Caco-2 (cell line): ENCODE results near the gene ARHGEF38. TPM values are rescaled to one million over a fixed set of nuclear protein-coding genes. Genes with fewer than 3 reads are reported as not detected.
"Not testable (repeated sequence)": the region's sequence is repeated elsewhere in the genome, so short reads cannot be mapped to it uniquely, and the experiment has no call there.

Experiments
- BruUV-seq: library from RNA; stranded (reverse); fragments of 400-500 nt; replicated peaks from 2 replicates; lab custom pipeline; 2021; lab: Mats Ljungman, UMichigan
- CTCF ChIA-PET: fragments of 300-600 bp; sonication (Branson Sonifier 250); formaldehyde crosslinking; loops from one replicate; lab custom pipeline; 2022; ENCODE audit warnings: antibody characterized with exemption; lab: Charles Lee
- POLR2A ChIA-PET: fragments of 300-600 bp; sonication (Branson Sonifier 250); formaldehyde crosslinking; loops from one replicate; lab custom pipeline; 2022; ENCODE audit warnings: antibody characterized with exemption; lab: Charles Lee
- DNase-seq, 2 experiments: peaks; one replicate each; pipeline versions ENCODE4 v3.0.0 to v3.0.0-alpha.2; 2020 to 2022
- H3K27me3 ChIP-seq: replicated peaks from 2 replicates; pipeline ENCODE4 v1.6.0; 2011; ENCODE audit warnings: low read length; ENCODE audit not compliant: control insufficient read depth, insufficient read depth
- H3K36me3 ChIP-seq: 2 replicates; pipeline ENCODE4 v1.5.1; 2011; ENCODE audit warnings: low read length; ENCODE audit not compliant: control insufficient read depth, insufficient read depth
- H3K4me1 ChIP-seq: fragments of 250-450 bp; sonication (Bioruptor Pico); 2 replicates; pipeline ENCODE4 v1.5.1; 2020; ENCODE audit warnings: mild to moderate bottlenecking
- H3K4me3 ChIP-seq: 2 replicates; pipeline ENCODE4 v1.5.1; 2011; ENCODE audit warnings: low read depth, mild to moderate bottlenecking, control low read depth, low read length
- H3K9me3 ChIP-seq: fragments of 250-450 bp; sonication (Bioruptor Pico); 2 replicates; pipeline ENCODE4 v1.5.1; 2020; ENCODE audit warnings: mild to moderate bottlenecking, moderate library complexity
- H3K27ac Mint-ChIP-seq: one replicate; pipeline ENCODE4 v1.8.0; 2022; ENCODE audit warnings: mixed read lengths; ENCODE audit not compliant: unreplicated experiment
- H3K27me3 Mint-ChIP-seq: one replicate; pipeline ENCODE4 v1.8.0; 2022; ENCODE audit warnings: mixed read lengths; ENCODE audit not compliant: insufficient read depth, unreplicated experiment
- H3K36me3 Mint-ChIP-seq: one replicate; pipeline ENCODE4 v1.8.0; 2022; ENCODE audit warnings: mild to moderate bottlenecking, mixed read lengths; ENCODE audit not compliant: insufficient read depth, unreplicated experiment
- H3K4me1 Mint-ChIP-seq: one replicate; pipeline ENCODE4 v1.8.0; 2022; ENCODE audit warnings: low read depth, mixed read lengths; ENCODE audit not compliant: unreplicated experiment
- H3K4me3 Mint-ChIP-seq: one replicate; pipeline ENCODE4 v1.8.0; 2022; ENCODE audit warnings: mild to moderate bottlenecking, moderate library complexity, mixed read lengths; ENCODE audit not compliant: unreplicated experiment
- H3K9me3 Mint-ChIP-seq: one replicate; pipeline ENCODE4 v1.8.0; 2022; ENCODE audit warnings: mixed read lengths; ENCODE audit not compliant: unreplicated experiment
- intact Hi-C: fragments of 100-400 bp; cut with micrococcal nuclease; formaldehyde crosslinking; loops from one replicate; pipeline ENCODE4 v1.10.0; 2022; ENCODE audit not compliant: unreplicated experiment
- total RNA-seq: library from RNA; stranded (reverse); gene quantifications from 2 replicates; pipeline ENCODE4 v1.2.3, GENCODE V29; 2022
- TF ChIP-seq, protein P1 (sequence below), 2 experiments: fragments of 200-600 bp in 1 of 2; IDR thresholded peaks; 1 replicate in 1 of 2; 2 replicates in 1 of 2; pipeline versions ENCODE4 v1.5.1 to v1.8.0; 2011 to 2022; ENCODE audit warnings: antibody characterized with exemption in 1 of 2, control low read depth in 1 of 2, inconsistent platforms in 1 of 2, low read depth in 1 of 2, low read length in 1 of 2, mild to moderate bottlenecking in 1 of 2, moderate library complexity in 1 of 2; ENCODE audit not compliant: insufficient read depth in 1 of 2, severe bottlenecking in 1 of 2, unreplicated experiment in 1 of 2

The ARHGEF38 gene
- total RNA-seq, 1 experiment from 2014 or later = 3.5 TPM

DNA sequence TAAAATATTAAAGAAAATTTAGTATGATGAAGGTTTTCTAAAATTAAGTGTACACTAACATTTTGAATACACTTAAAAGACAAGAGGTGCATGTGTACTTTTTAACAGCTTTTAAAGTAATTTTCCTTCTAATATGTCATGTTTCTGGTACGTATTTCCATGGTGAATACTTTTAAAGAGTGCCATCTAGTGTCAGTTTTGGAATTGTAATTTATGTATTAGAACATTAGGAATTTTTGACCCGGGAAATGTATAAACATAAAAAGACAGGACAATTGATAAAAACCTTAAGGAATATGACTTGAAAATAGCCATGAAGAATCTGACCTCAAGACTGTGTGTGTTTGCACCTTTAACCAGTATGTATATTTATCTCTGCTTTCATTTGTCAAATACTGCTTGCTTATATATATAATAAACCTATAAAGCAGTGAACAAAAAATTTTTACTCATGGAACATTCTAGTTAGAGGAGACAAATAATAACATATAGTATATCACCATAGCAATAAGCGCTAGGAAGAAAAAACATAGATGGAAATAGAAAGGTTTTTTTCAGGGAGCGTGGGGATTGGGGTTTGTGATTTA is 163.4 kb downstream of the ARHGEF38 start:
- intact Hi-C loops = loop anchor here (1.0 to 5.0 kb wide), 3 partner anchors 182 to 218 kb away; partner anchors contain the start of gene NPNT
- H3K27me3 Mint-ChIP-seq = no peaks in the 10 kb centered on the region
- H3K4me3 Mint-ChIP-seq = no peak overlapping the region
- no peaks in the 10 kb centered on the region for H3K9me3 ChIP-seq
- H3K27me3 ChIP-seq = no peaks in the 10 kb centered on the region
- no peaks in the 10 kb centered on the region for H3K36me3 ChIP-seq
- H3K36me3 Mint-ChIP-seq = peaks cover 4% of the 10 kb centered on the region
- H3K9me3 Mint-ChIP-seq = no peaks in the 10 kb centered on the region
- DNase-seq = no peak
- no TSS peak for BruUV-seq
- H3K4me1 ChIP-seq = peaks cover 5% of the 10 kb centered on the region; the same call in 1 of the 2 replicates
- POLR2A ChIA-PET = no interaction called here
- no peak overlapping the region for H3K4me3 ChIP-seq
- CTCF ChIA-PET = interaction anchor here (0.6 to 1.4 kb wide), 2 partner anchors 195 to 702 kb away, joined by 5 to 6 read pairs; no protein-coding TSS in a partner anchor
- TF ChIP-seq, protein P1, sequence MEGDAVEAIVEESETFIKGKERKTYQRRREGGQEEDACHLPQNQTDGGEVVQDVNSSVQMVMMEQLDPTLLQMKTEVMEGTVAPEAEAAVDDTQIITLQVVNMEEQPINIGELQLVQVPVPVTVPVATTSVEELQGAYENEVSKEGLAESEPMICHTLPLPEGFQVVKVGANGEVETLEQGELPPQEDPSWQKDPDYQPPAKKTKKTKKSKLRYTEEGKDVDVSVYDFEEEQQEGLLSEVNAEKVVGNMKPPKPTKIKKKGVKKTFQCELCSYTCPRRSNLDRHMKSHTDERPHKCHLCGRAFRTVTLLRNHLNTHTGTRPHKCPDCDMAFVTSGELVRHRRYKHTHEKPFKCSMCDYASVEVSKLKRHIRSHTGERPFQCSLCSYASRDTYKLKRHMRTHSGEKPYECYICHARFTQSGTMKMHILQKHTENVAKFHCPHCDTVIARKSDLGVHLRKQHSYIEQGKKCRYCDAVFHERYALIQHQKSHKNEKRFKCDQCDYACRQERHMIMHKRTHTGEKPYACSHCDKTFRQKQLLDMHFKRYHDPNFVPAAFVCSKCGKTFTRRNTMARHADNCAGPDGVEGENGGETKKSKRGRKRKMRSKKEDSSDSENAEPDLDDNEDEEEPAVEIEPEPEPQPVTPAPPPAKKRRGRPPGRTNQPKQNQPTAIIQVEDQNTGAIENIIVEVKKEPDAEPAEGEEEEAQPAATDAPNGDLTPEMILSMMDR (IDR thresholded peaks at IDR 0.05; ENCODE audit: insufficient read depth in 1 of 2, low read depth in 1 of 2, low read length in 1 of 2, severe bottlenecking in 1 of 2, unreplicated experiment in 1 of 2) = peak; percentile 24 to 31
- no peaks in the 10 kb centered on the region for H3K4me1 Mint-ChIP-seq
- H3K27ac Mint-ChIP-seq = no peak overlapping the region

DNA sequence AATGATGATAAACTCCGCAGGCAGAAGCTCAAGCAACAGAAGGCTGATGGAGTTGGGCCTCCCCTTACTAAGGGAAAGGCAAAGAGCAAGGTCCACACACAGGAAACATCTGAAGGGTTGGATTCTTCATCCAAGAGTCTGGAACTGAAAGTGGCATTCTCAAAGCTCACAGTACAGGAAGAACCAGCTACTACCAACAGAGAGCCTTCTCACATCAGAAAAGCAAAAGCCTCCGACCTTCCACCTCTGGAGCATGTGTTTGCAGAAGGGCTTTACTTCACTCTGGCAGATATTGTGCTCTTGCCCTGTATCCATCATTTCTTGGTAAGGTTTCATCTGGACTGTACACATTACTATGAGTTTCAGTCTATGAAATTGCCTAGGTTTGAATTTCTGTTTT is 166.8 kb downstream of the ARHGEF38 start:
- TF ChIP-seq, protein P1 (IDR thresholded peaks at IDR 0.05; ENCODE audit: insufficient read depth in 1 of 2, low read depth in 1 of 2, low read length in 1 of 2, severe bottlenecking in 1 of 2, unreplicated experiment in 1 of 2) = peak in 1 of 2 experiments; percentile 1
- no peaks in the 10 kb centered on the region for H3K9me3 ChIP-seq
- H3K36me3 ChIP-seq = no peaks in the 10 kb centered on the region
- DNase-seq = peak; percentile 39 to 46
- H3K9me3 Mint-ChIP-seq = no peaks in the 10 kb centered on the region
- no peak overlapping the region for H3K4me3 ChIP-seq
- H3K27me3 Mint-ChIP-seq = no peaks in the 10 kb centered on the region
- no peak overlapping the region for H3K4me3 Mint-ChIP-seq
- H3K4me1 ChIP-seq = peaks cover 5% of the 10 kb centered on the region; the same call in 1 of the 2 replicates
- H3K27me3 ChIP-seq = no peaks in the 10 kb centered on the region
- H3K36me3 Mint-ChIP-seq = peaks cover 4% of the 10 kb centered on the region
- intact Hi-C loops = loop anchor here (5.0 kb wide), 1 partner anchor 178 kb away; the partner anchor contains the start of gene NPNT
- POLR2A ChIA-PET = no interaction called here
- no peaks in the 10 kb centered on the region for H3K4me1 Mint-ChIP-seq
- BruUV-seq = no TSS peak
- CTCF ChIA-PET = interaction anchor here (0.7 to 1.0 kb wide), 2 partner anchors 176 to 223 kb away, joined by 3 to 4 read pairs; no protein-coding TSS in a partner anchor
- H3K27ac Mint-ChIP-seq = no peak overlapping the region

DNA sequence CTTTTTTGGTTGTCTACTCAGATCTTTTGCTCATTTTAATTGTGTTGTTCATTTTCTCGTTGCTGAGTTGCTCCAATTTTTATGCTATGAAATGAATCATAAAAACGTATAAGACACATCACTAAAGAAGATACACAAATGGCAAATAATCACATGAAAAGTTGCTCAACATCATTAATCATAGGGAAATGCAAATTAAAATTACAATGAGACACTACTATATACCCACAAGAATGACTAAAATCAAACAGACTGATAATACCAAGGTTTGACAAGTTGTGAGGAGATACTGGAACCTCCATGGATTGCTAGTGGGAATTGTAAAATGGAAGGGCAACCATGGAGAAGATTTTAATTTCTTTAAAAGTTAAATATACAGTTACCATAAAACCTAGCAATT is 173.2 kb downstream of the ARHGEF38 start:
- no peaks in the 10 kb centered on the region for H3K9me3 ChIP-seq
- no peak overlapping the region for H3K4me3 ChIP-seq
- Mint-ChIP-seq H3K4me1 (no peaks in the 10 kb centered on the region), H3K9me3 (no peaks in the 10 kb centered on the region), H3K27me3 (no peaks in the 10 kb centered on the region), H3K27ac (no peak overlapping the region), H3K4me3 (no peak overlapping the region), H3K36me3 (peaks cover 9% of the 10 kb centered on the region)
- TF ChIP-seq, protein P1 (IDR thresholded peaks at IDR 0.05; ENCODE audit: insufficient read depth in 1 of 2, low read depth in 1 of 2, low read length in 1 of 2, severe bottlenecking in 1 of 2, unreplicated experiment in 1 of 2) = no peak
- BruUV-seq = no TSS peak
- no peak for DNase-seq
- H3K27me3 ChIP-seq = no peaks in the 10 kb centered on the region
- intact Hi-C loops = no loop called here
- no peaks in the 10 kb centered on the region for H3K36me3 ChIP-seq
- ChIA-PET POLR2A (no interaction called here), CTCF (no interaction called here)
- H3K4me1 ChIP-seq = no peaks in the 10 kb centered on the region

DNA sequence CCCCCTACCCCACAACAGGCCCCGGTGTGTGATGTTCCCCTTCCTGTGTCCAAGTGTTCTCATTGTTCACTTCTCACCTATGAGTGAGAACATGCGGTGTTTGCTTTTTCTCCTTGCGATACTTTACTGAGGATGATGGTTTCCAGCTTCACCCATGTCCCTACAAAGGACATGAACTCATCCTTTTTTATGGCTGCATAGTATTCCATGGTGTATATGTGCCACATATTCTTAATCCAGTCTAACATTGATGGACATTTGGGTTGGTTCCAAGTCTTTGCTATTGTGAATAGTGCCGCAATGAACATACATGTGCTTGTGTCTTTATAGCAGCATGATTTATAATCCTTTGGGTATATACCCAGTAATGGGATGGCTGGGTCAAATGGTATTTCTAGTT is 177.5 kb downstream of the ARHGEF38 start:
- H3K4me1 ChIP-seq, H3K27ac Mint-ChIP-seq, DNase-seq, POLR2A ChIA-PET, CTCF ChIA-PET, H3K36me3 Mint-ChIP-seq, intact Hi-C loops, H3K9me3 Mint-ChIP-seq, H3K4me1 Mint-ChIP-seq, H3K4me3 Mint-ChIP-seq, BruUV-seq, H3K9me3 ChIP-seq, H3K27me3 Mint-ChIP-seq, H3K4me3 ChIP-seq, H3K27me3 ChIP-seq, H3K36me3 ChIP-seq: not testable (repeated sequence)
